ENCODE measurements around the gene OMP.

- no peak for TF ChIP-seq CTCF (tag by site-specific recombination; IDR thresholded peaks at IDR 0.05)
- no peak for TF ChIP-seq TCF7L2 (IDR thresholded peaks at IDR 0.05; ENCODE audit: borderline replicate concordance, low read depth, low read length)
- no peak for TF ChIP-seq ZNF211 (tag by site-specific recombination; IDR thresholded peaks at IDR 0.05; ENCODE audit: low read depth)
- no peak for TF ChIP-seq INSM2 (tag by site-specific recombination; IDR thresholded peaks at IDR 0.05)
- TF ChIP-seq ZIC2 (tag by site-specific recombination; IDR thresholded peaks at IDR 0.05), result no peak
- TF ChIP-seq ZNF302 (tag by site-specific recombination; IDR thresholded peaks at IDR 0.05; ENCODE audit: low read depth), result no peak
- TF ChIP-seq SETDB1 (IDR thresholded peaks at IDR 0.05; ENCODE audit: insufficient read length, low read length), result no peak
- no peak for TF ChIP-seq ZNF580 (tag by site-specific recombination; IDR thresholded peaks at IDR 0.05)
- no peak for TF ChIP-seq ZNF133 (tag by site-specific recombination; IDR thresholded peaks at IDR 0.05)
- no peak for TF ChIP-seq ZBTB10 (tag by site-specific recombination; IDR thresholded peaks at IDR 0.05)
- TF ChIP-seq YY1 (tag by site-specific recombination; IDR thresholded peaks at IDR 0.05), result no peak
- TF ChIP-seq ZNF280C (tag by site-specific recombination; IDR thresholded peaks at IDR 0.05), result no peak
- no peak for TF ChIP-seq ZNF48 (tag by site-specific recombination; IDR thresholded peaks at IDR 0.05)
- no peak for TF ChIP-seq KLF16 (tag by site-specific recombination; IDR thresholded peaks at IDR 0.05)
Measured at GRCh38 chr11:77054084-77054483, 48.6 kb upstream of the OMP start.
